IPS-18a (cell line): Measurements from ENCODE around the gene FRAT2.
A peak's percentile ranks its signal among the peaks of the same experiment; 100 is the strongest.
"Not testable (repeated sequence)": the region's sequence is repeated elsewhere in the genome, so short reads cannot be mapped to it uniquely, and the experiment has no call there.

Experiments
- H3K27ac ChIP-seq: one replicate; pipeline ENCODE4 v1.5.1; 2013; ENCODE audit warnings: low read length
- H3K27me3 ChIP-seq: one replicate; pipeline ENCODE4 v1.6.1; 2013; ENCODE audit warnings: mild to moderate bottlenecking, low read length; ENCODE audit not compliant: control insufficient read depth, insufficient read depth
- H3K36me3 ChIP-seq: one replicate; pipeline ENCODE4 v1.6.1; 2013; ENCODE audit warnings: low read depth, low read length; ENCODE audit not compliant: control insufficient read depth
- H3K4me1 ChIP-seq: one replicate; pipeline ENCODE4 v1.6.1; 2013; ENCODE audit warnings: low read depth, low read length; ENCODE audit not compliant: control insufficient read depth
- H3K4me3 ChIP-seq: one replicate; pipeline ENCODE4 v1.5.1; 2013; ENCODE audit warnings: low read length
- H3K9ac ChIP-seq: one replicate; pipeline ENCODE4 v1.6.1; 2013; ENCODE audit warnings: mild to moderate bottlenecking, low read length, moderate library complexity
- H3K9me3 ChIP-seq: one replicate; pipeline ENCODE4 v1.6.1; 2013; ENCODE audit warnings: low read depth, low read length; ENCODE audit not compliant: control insufficient read depth

FRAT2 gene

DNA sequence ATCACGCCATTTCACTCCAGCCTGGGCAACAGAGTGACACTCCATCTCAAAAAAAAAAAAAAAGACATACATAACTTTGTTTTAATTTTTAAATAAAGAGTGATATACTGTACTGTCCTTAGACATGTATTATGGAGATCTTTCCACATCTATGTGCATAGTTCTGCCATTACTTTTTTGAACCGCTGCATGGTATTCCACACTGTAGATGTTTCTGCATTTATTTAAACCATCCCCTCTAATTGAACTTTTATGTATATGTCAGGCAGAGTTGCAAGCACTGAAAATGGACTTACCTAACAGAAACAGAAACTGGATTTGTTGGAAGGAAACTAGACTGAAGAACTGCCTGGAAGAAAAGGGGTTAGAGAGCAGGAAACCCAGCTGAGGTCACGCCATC lies 33.5 kb downstream of the FRAT2 start:
- no peak overlapping the region for H3K9ac ChIP-seq
- H3K27me3 ChIP-seq: no peaks in the 10 kb centered on the region
- no peaks in the 10 kb centered on the region for H3K4me1 ChIP-seq
- no peak overlapping the region for H3K4me3 ChIP-seq
- H3K9me3 ChIP-seq: no peaks in the 10 kb centered on the region
- H3K36me3 ChIP-seq: no peaks in the 10 kb centered on the region
- H3K27ac ChIP-seq: no peak overlapping the region

DNA sequence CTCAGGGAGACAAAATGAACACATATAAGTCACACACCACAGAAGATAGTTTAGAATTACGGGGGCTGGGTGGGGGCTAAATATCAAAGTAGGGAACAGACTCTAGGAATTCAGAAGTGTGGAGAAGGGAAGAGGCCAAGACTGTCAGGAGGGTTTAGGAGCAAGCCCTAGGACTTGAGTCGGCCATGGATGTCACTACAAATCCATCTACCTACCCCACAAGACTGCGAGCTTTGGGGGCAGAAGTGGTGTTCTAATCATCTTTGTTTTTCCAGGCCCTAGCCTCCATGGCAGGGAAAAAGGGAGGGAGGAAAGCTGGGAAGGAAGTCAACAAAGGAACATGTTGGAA lies 36.3 kb downstream of the FRAT2 start:
- Histone ChIP-seq H3K27ac (no peak overlapping the region), H3K27me3 (no peaks in the 10 kb centered on the region), H3K4me1 (no peaks in the 10 kb centered on the region), H3K36me3 (no peaks in the 10 kb centered on the region), H3K9me3 (no peaks in the 10 kb centered on the region), H3K4me3 (no peak overlapping the region), H3K9ac (no peak overlapping the region)

DNA sequence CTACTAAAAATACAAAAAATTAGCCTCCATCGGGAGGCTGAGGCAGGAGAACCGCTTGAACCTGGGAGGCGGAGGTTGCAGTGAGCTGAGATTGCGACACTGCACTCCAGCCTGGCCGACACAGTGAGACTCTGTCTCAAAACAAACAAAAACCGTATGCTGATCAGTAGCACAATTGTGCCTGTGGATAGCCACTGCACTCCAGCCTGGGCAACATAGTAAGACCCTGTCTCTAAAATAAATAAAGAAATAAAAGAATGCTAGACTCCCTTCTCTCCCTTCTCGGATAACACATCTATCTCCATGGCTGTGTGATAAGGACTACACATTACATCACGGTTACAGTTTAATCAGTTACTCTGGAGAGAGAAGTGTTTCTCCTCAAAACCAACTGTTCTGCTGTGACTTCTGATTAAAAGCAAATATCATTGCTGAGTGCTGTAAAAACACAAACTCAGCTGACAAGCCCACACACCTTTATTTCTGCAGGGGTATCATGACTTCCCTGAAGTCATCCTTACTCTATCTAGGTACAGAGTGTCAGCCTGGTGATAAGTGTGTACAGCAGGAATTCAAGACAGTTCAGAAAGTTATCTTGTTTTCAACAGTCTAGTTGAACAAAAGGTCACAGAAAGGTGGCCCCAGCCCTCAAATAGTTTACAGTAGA lies 36.8 kb downstream of the FRAT2 start:
- no peaks in the 10 kb centered on the region for H3K27me3 ChIP-seq
- H3K9ac ChIP-seq: no peak overlapping the region
- no peaks in the 10 kb centered on the region for H3K36me3 ChIP-seq
- no peak overlapping the region for H3K27ac ChIP-seq
- no peaks in the 10 kb centered on the region for H3K9me3 ChIP-seq
- no peaks in the 10 kb centered on the region for H3K4me1 ChIP-seq
- H3K4me3 ChIP-seq: no peak overlapping the region

DNA sequence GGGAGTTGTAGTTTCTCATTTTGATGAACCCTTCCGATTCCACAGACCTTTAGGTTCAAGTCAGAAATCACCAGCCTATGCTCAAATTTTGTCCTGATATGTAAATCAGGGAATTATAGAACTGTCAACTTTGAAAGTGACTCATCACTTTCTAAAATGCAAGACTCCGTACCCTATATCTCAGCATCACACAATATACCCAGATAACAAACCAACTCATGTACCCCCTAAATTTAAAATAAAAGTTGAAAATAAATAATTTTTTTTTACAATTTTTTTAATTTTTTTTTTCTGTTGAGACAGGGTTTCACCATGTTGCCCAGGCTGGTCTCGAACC lies 41.7 kb downstream of the FRAT2 start:
- Histone ChIP-seq H3K4me3 (no peak overlapping the region), H3K9ac (no peak overlapping the region), H3K27ac (no peak overlapping the region), H3K36me3 (no peaks in the 10 kb centered on the region), H3K27me3 (no peaks in the 10 kb centered on the region), H3K9me3 (no peaks in the 10 kb centered on the region), H3K4me1 (peaks cover 3% of the 10 kb centered on the region)

- peak within 1 kb of the TSS; percentile 82 for H3K27ac ChIP-seq
- peak within 1 kb of the TSS; percentile 89 for H3K4me3 ChIP-seq
- H3K27me3 ChIP-seq: no peaks in the 10 kb centered on the region
- H3K4me1 ChIP-seq: peaks cover 3% of the 10 kb centered on the region
- no peaks in the 10 kb centered on the region for H3K9me3 ChIP-seq
- H3K36me3 ChIP-seq: no peaks in the 10 kb centered on the region
- peak within 1 kb of the TSS; percentile 87 for H3K9ac ChIP-seq
Observed at GRCh38 chr10:97292097-97292861, 42.2 kb downstream of the FRAT2 start, which contains the start of gene ARHGAP19. Gene ARHGAP19 (minus strand): TSS chr10:97292637. CDS start chr10:97292627, 10 bp downstream.

GRCh38 chr10:97291357-97292096 lies 43.0 kb downstream of the FRAT2 start:
- no peaks in the 10 kb centered on the region for H3K27me3 ChIP-seq
- no peaks in the 10 kb centered on the region for H3K36me3 ChIP-seq
- H3K4me3 ChIP-seq: peak overlapping the region; percentile 89
- H3K4me1 ChIP-seq: peaks cover 3% of the 10 kb centered on the region
- peak overlapping the region; percentile 82 for H3K27ac ChIP-seq
- peak overlapping the region; percentile 87 for H3K9ac ChIP-seq
- no peaks in the 10 kb centered on the region for H3K9me3 ChIP-seq

DNA sequence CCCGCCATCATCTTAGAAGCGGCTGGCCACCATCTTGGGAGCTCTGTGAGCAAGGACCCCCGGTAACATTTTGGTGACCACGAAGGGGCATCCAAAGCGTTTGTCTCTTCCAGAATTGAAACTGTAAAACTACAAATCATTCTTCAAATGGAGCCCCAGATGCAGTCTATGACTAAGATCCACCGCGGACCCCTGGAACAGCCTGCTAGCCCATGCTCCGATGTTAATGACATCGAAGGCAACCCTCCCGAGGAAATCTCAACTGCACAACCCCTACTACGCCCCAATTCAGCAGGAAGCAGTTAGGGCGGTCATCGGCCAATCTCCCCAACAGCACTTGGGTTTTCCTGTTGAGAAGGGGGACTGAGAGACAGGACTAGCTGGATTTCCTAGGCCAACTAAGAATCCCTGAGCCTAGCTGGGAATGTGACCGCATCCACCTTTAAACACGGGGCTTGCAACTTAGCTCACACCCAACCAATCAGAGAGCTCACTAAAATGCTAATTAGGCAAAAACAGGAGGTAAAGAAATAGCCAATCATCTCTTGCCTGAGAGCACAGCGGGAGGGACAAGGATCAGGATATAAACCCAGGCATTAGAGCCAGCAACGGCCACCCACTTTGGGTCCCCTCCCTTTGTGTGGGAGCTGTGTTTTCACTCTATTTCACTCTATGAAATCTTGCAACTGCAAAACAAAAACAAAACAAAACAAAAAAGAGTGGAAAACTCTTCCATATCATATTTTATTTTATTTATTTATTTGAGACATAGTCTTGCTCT lies 43.8 kb downstream of the FRAT2 start:
- H3K27ac ChIP-seq, H3K9ac ChIP-seq, H3K36me3 ChIP-seq, H3K4me1 ChIP-seq, H3K9me3 ChIP-seq, H3K4me3 ChIP-seq, H3K27me3 ChIP-seq: not testable (repeated sequence)

- not testable (repeated sequence) for H3K9me3 ChIP-seq, H3K4me3 ChIP-seq, H3K9ac ChIP-seq, H3K27ac ChIP-seq, H3K4me1 ChIP-seq, H3K36me3 ChIP-seq, H3K27me3 ChIP-seq
Observed at GRCh38 chr10:97290076-97290475, 44.5 kb downstream of the FRAT2 start.
